GM23338 (cell line): ENCODE measurements around the gene HIVEP2.

ENCODE experiments used
- CREB1 ChIP-seq: fragments of 250-450 bp; sonication (Bioruptor Pico); IDR thresholded peaks from 2 replicates; pipeline ENCODE4 v1.5.0; 2020; ENCODE audit warnings: low read depth, mild to moderate bottlenecking, moderate library complexity
- CTCF ChIP-seq, 2 experiments: fragments of 200-600 bp in 1 of 2; sonication (generic) in 1 of 2; conservative IDR thresholded peaks; 2 replicates each; pipeline versions ENCODE4 v1.5.1 to v1.6.1; 2016 to 2017; ENCODE audit warnings: antibody characterized with exemption in 2 of 2, low read depth in 2 of 2, mild to moderate bottlenecking in 2 of 2, moderate library complexity in 1 of 2
- ETS1 ChIP-seq: IDR thresholded peaks from 2 replicates; pipeline ENCODE4 v1.6.1; 2016; ENCODE audit warnings: antibody characterized with exemption
- EZH2 ChIP-seq: fragments of 200-600 bp; sonication (generic); IDR thresholded peaks from one replicate; pipeline ENCODE4 v1.8.0; 2017; ENCODE audit warnings: antibody characterized with exemption, mild to moderate bottlenecking, low read depth; ENCODE audit not compliant: unreplicated experiment
- EZH2phosphoT487 ChIP-seq: fragments of 200-600 bp; sonication (generic); IDR thresholded peaks from one replicate; pipeline ENCODE4 v1.8.1; 2018; ENCODE audit warnings: antibody characterized with exemption; ENCODE audit not compliant: unreplicated experiment
- JUNB ChIP-seq: IDR thresholded peaks from one replicate; pipeline ENCODE4 v1.6.1; 2016; ENCODE audit warnings: antibody characterized with exemption; ENCODE audit not compliant: unreplicated experiment
- NANOG ChIP-seq: IDR thresholded peaks from 2 replicates; pipeline ENCODE4 v1.6.1; 2016; ENCODE audit warnings: antibody characterized with exemption, borderline replicate concordance
- POLR2AphosphoS5 ChIP-seq: IDR thresholded peaks from 2 replicates; pipeline ENCODE4 v1.6.1; 2016; ENCODE audit warnings: antibody characterized with exemption, low read depth
- REST ChIP-seq: IDR thresholded peaks from one replicate; pipeline ENCODE4 v1.6.1; 2018; ENCODE audit warnings: antibody characterized with exemption; ENCODE audit not compliant: unreplicated experiment
- ZNF114 ChIP-seq: fragments of 250-450 bp; sonication (Bioruptor Pico); IDR thresholded peaks from 2 replicates; pipeline ENCODE4 v1.5.0; 2020; ENCODE audit warnings: mild to moderate bottlenecking, moderate library complexity
- ZNF331 ChIP-seq: fragments of 250-450 bp; sonication (Bioruptor Pico); IDR thresholded peaks from 2 replicates; pipeline ENCODE4 v1.5.0; 2020; ENCODE audit warnings: low read depth, mild to moderate bottlenecking, moderate library complexity
- ZNF462 ChIP-seq: fragments of 250-450 bp; sonication (Bioruptor Pico); IDR thresholded peaks from 2 replicates; pipeline ENCODE4 v1.5.0; 2020; ENCODE audit warnings: mild to moderate bottlenecking, moderate library complexity

- TF ChIP-seq EZH2phosphoT487 (no peak), CTCF (conservative IDR thresholded peaks at IDR 0.05; ENCODE audit: low read depth in 2 of 2) (no peak), REST (no peak), EZH2 (no peak), CREB1 (CRISPR knock-in tag) (no peak), POLR2AphosphoS5 (no peak), JUNB (no peak), ZNF114 (CRISPR knock-in tag) (no peak), ZNF462 (CRISPR knock-in tag) (no peak), ETS1 (no peak), NANOG (no peak), ZNF331 (CRISPR knock-in tag) (no peak)
These were observed 15.1 kb downstream of the HIVEP2 start for GRCh38 chr6:142929751-142930358.
